Skeletal muscle satellite cell (primary cell): ENCODE data around the gene KRTAP5-4.
"Not testable (repeated sequence)": the region's sequence is repeated elsewhere in the genome, so short reads cannot be mapped to it uniquely, and the experiment has no call there.

Experiments
- H3K27me3 ChIP-seq: 2 replicates; pipeline ENCODE4 v1.7.0; 2013; ENCODE audit warnings: low read length; ENCODE audit not compliant: control insufficient read depth, insufficient read depth
- H3K36me3 ChIP-seq: 2 replicates; pipeline ENCODE4 v1.7.0; 2013; ENCODE audit warnings: mild to moderate bottlenecking, control low read depth, low read length; ENCODE audit not compliant: insufficient read depth
- H3K4me1 ChIP-seq: 2 replicates; pipeline ENCODE4 v1.7.0; 2013; ENCODE audit warnings: low read length; ENCODE audit not compliant: control insufficient read depth, insufficient read depth
- H3K4me2 ChIP-seq: 2 replicates; pipeline ENCODE4 v1.7.0; 2013; ENCODE audit warnings: mild to moderate bottlenecking, low read length
- H3K4me3 ChIP-seq: 2 replicates; pipeline ENCODE4 v1.7.0; 2013; ENCODE audit warnings: low read length
- H3K9ac ChIP-seq: 2 replicates; pipeline ENCODE4 v1.7.0; 2013; ENCODE audit warnings: mild to moderate bottlenecking, low read depth, low read length, moderate library complexity
- H3K9me3 ChIP-seq: replicated peaks from 2 replicates; pipeline ENCODE4 v1.7.0; 2013; ENCODE audit warnings: mild to moderate bottlenecking, control low read depth, low read length

The KRTAP5-4 gene

GRCh38 chr11:1631066-1631568, 9.2 kb upstream of the KRTAP5-4 start:
- Histone ChIP-seq H3K9ac (no peak overlapping the region), H3K4me1 (no peaks in the 10 kb centered on the region), H3K27me3 (peaks cover 82% of the 10 kb centered on the region)

GRCh38 chr11:1630271-1630670, 8.3 kb upstream of the KRTAP5-4 start:
- no peak overlapping the region for H3K4me2 ChIP-seq
- no peak overlapping the region for H3K4me3 ChIP-seq
- no peaks in the 10 kb centered on the region for H3K4me1 ChIP-seq
- no peaks in the 10 kb centered on the region for H3K36me3 ChIP-seq
- H3K9me3 ChIP-seq, result no peaks in the 10 kb centered on the region
- no peak overlapping the region for H3K9ac ChIP-seq
- H3K27me3 ChIP-seq, result peaks cover 81% of the 10 kb centered on the region

More at GRCh38 chr11:1631066-1631568, 9.2 kb upstream of the KRTAP5-4 start:
- H3K9me3 ChIP-seq, result no peaks in the 10 kb centered on the region
- H3K4me3 ChIP-seq, result no peak overlapping the region
- H3K36me3 ChIP-seq, result no peaks in the 10 kb centered on the region
- H3K4me2 ChIP-seq, result no peak overlapping the region

GRCh38 chr11:1629326-1630185, 7.6 kb upstream of the KRTAP5-4 start, which contains the start of gene KRTAP5-5:
Gene KRTAP5-5 (plus strand): TSS chr11:1629775. CDS start chr11:1629841, 66 bp downstream.
- H3K9me3 ChIP-seq, result no peaks in the 10 kb centered on the region
- H3K36me3 ChIP-seq, result no peaks in the 10 kb centered on the region
- no peak within 1 kb of the TSS for H3K4me3 ChIP-seq
- H3K9ac ChIP-seq, result no peak within 1 kb of the TSS
- H3K4me1 ChIP-seq, result no peaks in the 10 kb centered on the region
- no peak within 1 kb of the TSS for H3K4me2 ChIP-seq
- peaks cover 82% of the 10 kb centered on the region for H3K27me3 ChIP-seq

DNA sequence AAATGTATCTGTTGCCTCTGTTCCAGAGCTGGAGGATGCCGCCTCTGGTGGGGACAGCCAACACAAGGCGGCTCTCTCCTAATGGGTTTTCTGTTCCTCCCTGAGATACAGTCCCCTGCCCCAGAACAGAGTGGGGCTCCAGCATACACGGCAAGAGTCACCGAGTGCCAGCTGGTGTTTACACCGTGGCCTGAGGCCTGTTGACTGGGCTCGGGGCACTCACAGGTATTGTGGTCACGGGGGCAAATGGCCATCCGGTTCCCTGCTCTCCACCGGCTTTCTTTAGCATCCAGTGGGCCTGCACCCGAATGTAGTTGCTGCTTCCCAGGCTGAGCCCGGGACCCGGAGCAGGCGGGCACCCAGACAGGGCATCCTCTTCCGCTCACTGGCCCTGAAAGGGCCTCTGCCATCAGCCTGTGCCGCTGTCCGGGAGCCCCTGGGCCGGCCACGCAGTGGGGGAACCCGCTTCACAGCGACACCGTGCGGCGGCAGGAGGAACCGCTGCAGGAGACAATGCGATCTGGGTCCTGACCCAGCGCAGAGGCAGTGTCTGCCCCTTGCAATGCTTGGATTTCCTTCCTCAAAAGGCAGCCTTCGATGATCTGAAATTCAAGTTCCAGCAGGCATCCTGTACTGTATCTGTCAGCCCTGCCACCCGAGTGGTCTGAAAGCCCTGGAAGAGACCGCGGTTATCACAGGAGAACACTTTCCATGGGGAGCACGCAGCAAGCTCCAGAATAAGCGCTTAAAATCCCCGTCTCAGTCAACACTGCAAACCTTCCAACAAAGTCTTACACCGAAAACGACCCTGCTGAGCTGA, 6.8 kb upstream of the KRTAP5-4 start:
- Histone ChIP-seq H3K9me3 (no peaks in the 10 kb centered on the region), H3K27me3 (peaks cover 79% of the 10 kb centered on the region), H3K4me3 (no peak overlapping the region), H3K4me2 (no peak overlapping the region), H3K9ac (no peak overlapping the region), H3K4me1 (no peaks in the 10 kb centered on the region), H3K36me3 (no peaks in the 10 kb centered on the region)

- no peak overlapping the region for H3K4me2 ChIP-seq
- peaks cover 58% of the 10 kb centered on the region for H3K27me3 ChIP-seq
Observed at GRCh38 chr11:1625541-1625940, 3.6 kb upstream of the KRTAP5-4 start.

DNA sequence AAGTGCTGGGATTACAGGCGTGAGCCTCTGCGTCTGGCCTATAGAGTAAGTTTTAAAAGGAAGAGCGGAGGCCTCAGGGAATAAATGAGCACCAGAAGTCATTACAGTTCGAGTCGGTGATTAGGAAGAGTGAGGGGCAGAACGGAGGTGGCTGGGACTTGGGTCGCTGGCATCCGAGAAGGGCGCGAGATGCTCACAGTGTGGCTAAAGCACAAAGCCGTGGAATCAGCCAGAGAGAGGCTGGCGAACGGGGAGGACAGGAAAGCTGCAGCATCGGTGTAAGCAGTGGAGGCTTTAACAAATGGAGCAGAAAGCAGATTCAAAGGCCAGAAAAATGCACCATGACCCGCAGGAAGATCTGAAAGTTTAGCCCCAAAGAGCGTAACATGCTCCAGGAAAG, 2.7 kb upstream of the KRTAP5-4 start:
- Histone ChIP-seq H3K4me1 (no peaks in the 10 kb centered on the region), H3K4me3 (no peak overlapping the region), H3K9me3 (no peaks in the 10 kb centered on the region), H3K9ac (no peak overlapping the region), H3K36me3 (no peaks in the 10 kb centered on the region), H3K27me3 (peaks cover 55% of the 10 kb centered on the region), H3K4me2 (no peak overlapping the region)

More at GRCh38 chr11:1625541-1625940, 3.6 kb upstream of the KRTAP5-4 start:
- Histone ChIP-seq H3K4me3 (no peak overlapping the region), H3K36me3 (no peaks in the 10 kb centered on the region), H3K9ac (no peak overlapping the region), H3K4me1 (no peaks in the 10 kb centered on the region), H3K9me3 (no peaks in the 10 kb centered on the region)

GRCh38 chr11:1623716-1624115, 1.8 kb upstream of the KRTAP5-4 start:
- Histone ChIP-seq H3K36me3 (no peaks in the 10 kb centered on the region), H3K9ac (no peak overlapping the region), H3K27me3 (peaks cover 51% of the 10 kb centered on the region), H3K4me2 (no peak overlapping the region), H3K4me3 (no peak overlapping the region), H3K9me3 (no peaks in the 10 kb centered on the region), H3K4me1 (no peaks in the 10 kb centered on the region)

DNA sequence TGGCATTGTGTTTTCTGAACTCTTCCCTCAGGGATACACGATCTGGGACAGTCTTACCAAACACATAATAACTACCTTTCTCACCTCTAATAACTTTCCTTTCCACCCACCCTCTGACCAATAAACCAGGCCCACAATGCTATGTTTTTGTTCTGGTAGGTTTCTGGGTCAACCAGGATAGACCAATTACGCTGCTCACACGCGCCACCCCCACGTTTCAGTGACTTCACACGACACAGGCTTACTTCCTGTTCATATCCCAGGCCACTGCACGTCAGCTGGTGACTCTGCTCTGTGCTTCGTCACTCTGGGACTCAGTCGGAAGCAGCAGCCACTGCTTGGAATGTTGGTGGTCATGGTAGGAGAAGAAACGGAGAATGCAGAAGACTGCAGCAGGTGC, 2.5 kb downstream of the KRTAP5-4 start:
- peaks cover 46% of the 10 kb centered on the region for H3K27me3 ChIP-seq
- no peaks in the 10 kb centered on the region for H3K9me3 ChIP-seq

GRCh38 chr11:1618231-1618630, 3.7 kb downstream of the KRTAP5-4 start:
- Histone ChIP-seq H3K9me3 (no peaks in the 10 kb centered on the region), H3K4me3 (no peak overlapping the region), H3K4me2 (no peak overlapping the region), H3K27me3 (peaks cover 45% of the 10 kb centered on the region), H3K4me1 (no peaks in the 10 kb centered on the region), H3K9ac (no peak overlapping the region), H3K36me3 (no peaks in the 10 kb centered on the region)

More for the DNA sequence above, 2.5 kb downstream of the KRTAP5-4 start:
- Histone ChIP-seq H3K4me1 (no peaks in the 10 kb centered on the region), H3K4me3 (no peak overlapping the region), H3K36me3 (no peaks in the 10 kb centered on the region), H3K4me2 (no peak overlapping the region), H3K9ac (no peak overlapping the region)

- Histone ChIP-seq H3K4me1 (no peaks in the 10 kb centered on the region), H3K4me2 (no peak within 1 kb of the TSS), H3K4me3 (no peak within 1 kb of the TSS), H3K9me3 (no peaks in the 10 kb centered on the region), H3K27me3 (peaks cover 41% of the 10 kb centered on the region), H3K36me3 (no peaks in the 10 kb centered on the region), H3K9ac (no peak within 1 kb of the TSS)
Observed at GRCh38 chr11:1608363-1608762, 13.6 kb downstream of the KRTAP5-4 start, which contains the start of gene KRTAP5-3. Gene KRTAP5-3 (minus strand): TSS chr11:1608463. CDS start chr11:1608385, 78 bp downstream.

- H3K9me3 ChIP-seq, H3K4me3 ChIP-seq, H3K36me3 ChIP-seq, H3K4me1 ChIP-seq, H3K9ac ChIP-seq, H3K4me2 ChIP-seq: not testable (repeated sequence)
- peaks cover 44% of the 10 kb centered on the region for H3K27me3 ChIP-seq
Observed at GRCh38 chr11:1607901-1608300, 14.0 kb downstream of the KRTAP5-4 start.
